ENCODE measurements around the gene IMPA2.
A peak's percentile ranks its signal among the peaks of the same experiment; 100 is the strongest.

Gene IMPA2

GRCh38 chr18:12052866-12053265 is 71.6 kb downstream of the IMPA2 start:
- H3K9ac ChIP-seq (ENCODE audit: low read length), result 0 out of 2 replicates have a peak overlapping the region, but pooled peaks have one; percentile 8
- H4K20me1 ChIP-seq (ENCODE audit: insufficient read depth, low read length), result peaks cover 3% of the 10 kb centered on the region
- peak overlapping the region; percentile 64 for H3K4me2 ChIP-seq (ENCODE audit: low read length)
- peak overlapping the region; percentile 26 for H3K27ac ChIP-seq (ENCODE audit: low read length)
- no peaks in the 10 kb centered on the region for H3K9me3 ChIP-seq (ENCODE audit: insufficient read depth, low read length)
- no peaks in the 10 kb centered on the region for H3K79me2 ChIP-seq (ENCODE audit: low read length)
- TF ChIP-seq CTCF (IDR thresholded peaks at IDR 0.05; ENCODE audit: low read depth, low read length) (no peak), EZH2phosphoT487 (IDR thresholded peaks at IDR 0.05; ENCODE audit: low read depth) (no peak)
- peaks cover 62% of the 10 kb centered on the region for H3K4me1 ChIP-seq (ENCODE audit: low read length)
- H2AFZ ChIP-seq (ENCODE audit: low read depth, low read length), result no peak overlapping the region
- H3K4me3 ChIP-seq (ENCODE audit: low read length), result peak overlapping the region; percentile 14; the same call in 1 of the 2 replicates
- H3K36me3 ChIP-seq (replicated peaks; ENCODE audit: low read depth, low read length), result no peaks in the 10 kb centered on the region
- H3K27me3 ChIP-seq (ENCODE audit: low read depth, low read length), result peaks cover 16% of the 10 kb centered on the region; the same call in 1 of the 2 replicates

DNA sequence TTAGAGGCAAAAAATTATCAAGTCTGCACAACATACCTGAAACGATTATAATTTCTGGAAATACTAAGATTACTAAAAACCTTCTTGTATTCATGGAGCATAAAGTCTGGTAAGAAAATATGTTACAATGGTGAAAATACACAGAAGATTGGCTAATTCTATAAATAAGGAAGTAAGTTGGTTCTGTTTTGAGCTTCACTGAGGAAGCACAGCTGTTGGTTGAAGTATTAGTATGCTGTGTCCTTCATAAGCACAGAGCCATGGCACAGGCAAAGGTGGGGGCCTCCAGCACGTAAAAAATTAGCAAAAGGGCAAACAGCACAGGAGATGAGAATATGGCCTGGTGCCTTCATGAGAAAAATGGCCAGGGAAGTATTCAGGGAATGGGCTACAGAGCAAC is 72.0 kb downstream of the IMPA2 start:
- TF ChIP-seq EZH2phosphoT487 (IDR thresholded peaks at IDR 0.05; ENCODE audit: low read depth) (no peak), CTCF (IDR thresholded peaks at IDR 0.05; ENCODE audit: low read depth, low read length) (no peak)
- Histone ChIP-seq H3K4me1 (ENCODE audit: low read length) (peaks cover 59% of the 10 kb centered on the region), H4K20me1 (ENCODE audit: insufficient read depth, low read length) (peaks cover 3% of the 10 kb centered on the region), H3K79me2 (ENCODE audit: low read length) (no peaks in the 10 kb centered on the region), H3K9ac (ENCODE audit: low read length) (0 out of 2 replicates have a peak overlapping the region, but pooled peaks have one; percentile 8), H3K9me3 (ENCODE audit: insufficient read depth, low read length) (no peaks in the 10 kb centered on the region), H3K4me2 (ENCODE audit: low read length) (peak overlapping the region; percentile 64), H3K27ac (ENCODE audit: low read length) (peak overlapping the region; percentile 26), H3K4me3 (ENCODE audit: low read length) (peak overlapping the region; percentile 14; the same call in 1 of the 2 replicates), H2AFZ (ENCODE audit: low read depth, low read length) (no peak overlapping the region), H3K27me3 (ENCODE audit: low read depth, low read length) (peaks cover 14% of the 10 kb centered on the region; the same call in 1 of the 2 replicates), H3K36me3 (replicated peaks; ENCODE audit: low read depth, low read length) (no peaks in the 10 kb centered on the region)

DNA sequence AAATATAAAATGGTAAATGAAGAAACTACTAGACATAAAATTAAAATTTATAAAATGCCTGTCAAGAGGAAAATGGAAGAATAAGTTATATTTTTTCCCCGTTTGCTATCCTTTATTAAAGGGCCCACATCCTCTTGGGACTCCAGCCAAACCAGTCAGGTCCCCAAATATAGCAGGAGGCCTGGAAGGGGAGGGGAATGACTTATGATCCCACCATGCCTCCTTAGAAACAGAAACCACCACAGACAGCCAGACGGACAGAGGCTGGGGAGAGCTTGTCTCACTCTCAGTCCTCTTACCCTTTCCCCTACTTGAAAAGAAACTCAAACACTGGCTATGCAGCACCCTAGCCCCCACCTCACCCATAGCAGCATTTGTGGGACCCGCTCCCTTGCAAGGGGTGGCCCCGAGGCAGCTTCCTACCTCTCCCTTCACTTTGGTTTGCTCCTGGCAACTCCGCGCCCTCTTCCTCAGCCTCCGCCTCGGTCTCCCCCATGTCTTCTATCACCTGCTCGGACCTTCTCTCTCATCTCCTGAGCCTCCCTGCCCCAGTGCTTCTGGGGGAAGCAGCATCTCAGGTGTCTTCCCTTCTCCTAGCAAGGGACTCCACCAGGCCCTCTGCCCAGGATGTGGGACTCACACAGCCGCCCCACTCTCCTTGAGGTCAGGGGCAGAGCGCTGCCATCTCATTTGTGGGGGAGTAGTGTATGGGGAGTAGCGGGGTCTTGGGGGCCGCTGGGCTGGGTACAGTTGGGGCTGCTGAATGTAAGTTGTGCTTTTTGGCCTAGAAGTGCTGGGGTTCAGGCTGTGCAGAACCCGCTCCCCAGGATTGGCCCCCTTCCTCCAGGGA is 75.0 kb downstream of the IMPA2 start:
- Histone ChIP-seq H3K9me3 (ENCODE audit: insufficient read depth, low read length) (no peaks in the 10 kb centered on the region), H2AFZ (ENCODE audit: low read depth, low read length) (no peak overlapping the region), H3K79me2 (ENCODE audit: low read length) (no peaks in the 10 kb centered on the region), H3K36me3 (replicated peaks; ENCODE audit: low read depth, low read length) (no peaks in the 10 kb centered on the region), H3K9ac (ENCODE audit: low read length) (no peak overlapping the region), H3K4me3 (ENCODE audit: low read length) (no peak overlapping the region), H3K4me2 (ENCODE audit: low read length) (no peak overlapping the region), H3K27ac (ENCODE audit: low read length) (no peak overlapping the region), H3K4me1 (ENCODE audit: low read length) (peaks cover 41% of the 10 kb centered on the region), H4K20me1 (ENCODE audit: insufficient read depth, low read length) (no peaks in the 10 kb centered on the region), H3K27me3 (ENCODE audit: low read depth, low read length) (peaks cover 9% of the 10 kb centered on the region; the same call in 1 of the 2 replicates)
- TF ChIP-seq EZH2phosphoT487 (IDR thresholded peaks at IDR 0.05; ENCODE audit: low read depth), result no peak
- TF ChIP-seq CTCF (IDR thresholded peaks at IDR 0.05; ENCODE audit: low read depth, low read length), result no peak

DNA sequence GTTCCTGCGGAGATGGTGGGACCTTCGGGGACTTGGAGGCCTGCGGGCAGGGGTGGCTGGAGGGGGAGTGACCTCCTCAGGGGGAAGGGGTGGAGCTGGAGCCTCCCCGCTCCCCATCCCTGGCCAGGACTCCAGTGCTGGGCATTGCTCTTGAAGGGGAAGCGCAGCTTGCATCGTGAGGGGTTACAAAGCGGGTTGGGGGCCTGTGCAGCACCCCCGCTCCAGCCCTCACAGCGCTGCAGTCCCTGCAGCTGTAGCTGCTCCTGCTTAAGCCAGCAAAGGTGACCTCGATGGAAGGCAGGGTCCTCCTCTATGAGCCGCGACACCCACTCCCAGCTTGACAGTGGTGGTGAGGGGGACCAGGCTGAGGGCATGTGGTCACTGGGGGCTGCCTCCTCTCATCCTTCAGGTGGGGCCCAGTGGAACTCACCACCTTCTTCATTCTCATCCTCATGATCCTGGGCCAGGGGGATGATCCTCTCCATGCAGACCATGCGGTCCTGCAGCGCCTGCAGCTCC is 75.6 kb downstream of the IMPA2 start:
- no peak overlapping the region for H3K4me3 ChIP-seq (ENCODE audit: low read length)
- no peak overlapping the region for H2AFZ ChIP-seq (ENCODE audit: low read depth, low read length)
- TF ChIP-seq CTCF (IDR thresholded peaks at IDR 0.05; ENCODE audit: low read depth, low read length) (no peak), EZH2phosphoT487 (IDR thresholded peaks at IDR 0.05; ENCODE audit: low read depth) (no peak)
- peaks cover 5% of the 10 kb centered on the region; the same call in 1 of the 2 replicates for H3K27me3 ChIP-seq (ENCODE audit: low read depth, low read length)
- no peaks in the 10 kb centered on the region for H3K36me3 ChIP-seq (replicated peaks; ENCODE audit: low read depth, low read length)
- H3K79me2 ChIP-seq (ENCODE audit: low read length), result no peaks in the 10 kb centered on the region
- H3K4me1 ChIP-seq (ENCODE audit: low read length), result peaks cover 34% of the 10 kb centered on the region
- no peak overlapping the region for H3K4me2 ChIP-seq (ENCODE audit: low read length)
- H3K9ac ChIP-seq (ENCODE audit: low read length), result no peak overlapping the region
- no peak overlapping the region for H3K27ac ChIP-seq (ENCODE audit: low read length)
- H4K20me1 ChIP-seq (ENCODE audit: insufficient read depth, low read length), result no peaks in the 10 kb centered on the region
- no peaks in the 10 kb centered on the region for H3K9me3 ChIP-seq (ENCODE audit: insufficient read depth, low read length)

All from OCI-LY3 (cell line).